ENCODE data around the gene PRPS2. TPM values are rescaled to one million over a fixed set of nuclear protein-coding genes. Genes with fewer than 3 reads are reported as not detected.

Gene PRPS2
- total RNA-seq, 2 donors from 2014 or later: 3.5 to 8.0 TPM

DNA sequence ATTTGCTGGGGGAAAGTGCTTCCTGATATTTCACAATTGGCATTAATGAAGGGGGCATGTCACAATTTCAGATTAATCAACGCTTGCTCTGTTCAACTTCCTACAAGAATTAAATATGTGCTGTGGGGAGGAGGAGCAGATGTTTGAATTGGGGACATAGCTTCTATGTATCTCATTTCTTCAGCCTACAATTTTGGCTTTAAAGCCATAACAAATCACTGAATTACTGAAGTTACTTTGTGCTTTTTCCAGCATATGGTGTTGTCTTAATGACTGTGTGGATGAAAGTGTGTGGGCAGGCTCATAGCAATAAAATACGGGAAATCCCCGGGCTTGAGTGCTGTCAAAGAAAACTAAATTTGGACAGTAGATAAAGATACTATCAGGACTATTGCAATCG lies 76.5 kb downstream of the PRPS2 start:
- TF ChIP-seq CTCF (IDR thresholded peaks at IDR 0.05): no peak
- Histone ChIP-seq H3K4me3 (no peak overlapping the region), H3K4me1 (no peaks in the 10 kb centered on the region), H3K36me3 (no peaks in the 10 kb centered on the region), H3K27ac (no peak overlapping the region), H3K27me3 (no peaks in the 10 kb centered on the region), H3K9me3 (peaks cover 0 to 12% of the 10 kb centered on the region in 2 donors)
- no peak for DNase-seq (ENCODE audit: low spot score)

GRCh38 chrX:12868747-12869146 lies 77.5 kb downstream of the PRPS2 start:
- Histone ChIP-seq H3K36me3 (no peaks in the 10 kb centered on the region), H3K27ac (no peak overlapping the region), H3K9me3 (peaks cover 0 to 7% of the 10 kb centered on the region in 2 donors), H3K4me1 (no peaks in the 10 kb centered on the region), H3K4me3 (no peak overlapping the region), H3K27me3 (no peaks in the 10 kb centered on the region)
- DNase-seq (ENCODE audit: low spot score): no peak
- no peak for TF ChIP-seq CTCF (IDR thresholded peaks at IDR 0.05)

DNA sequence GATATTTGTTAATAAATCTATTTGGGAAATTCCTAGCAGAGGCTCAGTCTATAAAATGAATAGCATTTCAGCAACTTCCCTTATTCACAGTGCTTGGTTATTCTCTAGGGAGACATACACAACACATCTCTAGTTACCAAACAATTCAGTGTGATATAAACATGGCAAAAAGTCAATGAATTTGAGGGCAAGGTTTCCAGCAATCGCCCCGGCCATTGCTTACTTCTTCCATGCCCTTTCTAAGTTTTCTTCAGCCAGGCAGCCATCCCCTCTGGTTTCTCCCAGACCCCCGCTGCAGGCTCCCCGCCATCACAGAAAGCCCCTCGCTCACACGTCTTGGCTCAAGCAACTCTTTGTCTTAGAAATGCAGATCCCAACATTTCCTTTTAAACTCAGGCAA lies 80.0 kb downstream of the PRPS2 start:
- H3K4me3 ChIP-seq: no peak overlapping the region
- no peak for DNase-seq (ENCODE audit: low spot score)
- TF ChIP-seq CTCF (IDR thresholded peaks at IDR 0.05): no peak
- H3K27ac ChIP-seq: no peak overlapping the region
- no peaks in the 10 kb centered on the region for H3K27me3 ChIP-seq
- no peaks in the 10 kb centered on the region for H3K36me3 ChIP-seq
- H3K4me1 ChIP-seq: no peaks in the 10 kb centered on the region
- H3K9me3 ChIP-seq: no peaks in the 10 kb centered on the region

DNA sequence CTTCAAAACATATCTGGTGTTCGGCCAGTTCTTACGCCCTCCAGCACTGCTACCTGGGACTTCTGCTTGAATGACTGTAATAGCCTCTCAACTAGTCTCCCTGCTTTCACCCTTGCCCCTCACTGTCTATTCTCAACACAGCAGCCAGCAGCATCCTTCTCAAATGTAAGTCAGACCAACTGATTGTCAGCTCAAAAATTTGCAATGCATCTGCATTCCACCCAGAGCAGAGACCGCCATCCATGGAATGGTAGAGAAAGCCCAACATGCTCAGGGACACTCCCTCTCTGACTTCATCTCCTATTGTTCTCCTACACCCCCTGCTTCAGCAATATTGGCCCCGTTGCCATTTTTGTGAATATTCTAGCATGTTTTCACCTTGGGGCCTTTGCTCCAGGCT lies 81.5 kb downstream of the PRPS2 start:
- H3K9me3 ChIP-seq: no peaks in the 10 kb centered on the region
- no peak overlapping the region for H3K27ac ChIP-seq
- no peak overlapping the region for H3K4me3 ChIP-seq
- H3K36me3 ChIP-seq: no peaks in the 10 kb centered on the region
- no peaks in the 10 kb centered on the region for H3K4me1 ChIP-seq
- H3K27me3 ChIP-seq: no peaks in the 10 kb centered on the region
- no peak for DNase-seq (ENCODE audit: low spot score)
- TF ChIP-seq CTCF (IDR thresholded peaks at IDR 0.05): no peak

Other genes with a start within 250 kb of the PRPS2 start
- under 1 TPM; 0.22 to 0.24 TPM for gene TLR7, start 75.7 kb downstream of the PRPS2 start, total RNA-seq
- 1 to 10 TPM in 1 of 2 donors, under 1 TPM in 1; 0.41 to 2.4 TPM for gene TLR8, start 115.2 kb downstream of the PRPS2 start, total RNA-seq
- gene TMSB4X, start 183.7 kb downstream of the PRPS2 start, total RNA-seq: 1,000 to 10,000 TPM; 1,780 to 2,397 TPM